GM21381 (cell line): Measurements from ENCODE around the gene FCRL2.
"Not testable (repeated sequence)": the region's sequence is repeated elsewhere in the genome, so short reads cannot be mapped to it uniquely, and the experiment has no call there.

Experiments used
- ATAC-seq: cut with Tn5 transposase; IDR thresholded peaks from one replicate; pipeline ENCODE4 v1.9.1; 2021; ENCODE audit warnings: mild to moderate bottlenecking, moderate library complexity; ENCODE audit not compliant: unreplicated experiment

Gene FCRL2

DNA sequence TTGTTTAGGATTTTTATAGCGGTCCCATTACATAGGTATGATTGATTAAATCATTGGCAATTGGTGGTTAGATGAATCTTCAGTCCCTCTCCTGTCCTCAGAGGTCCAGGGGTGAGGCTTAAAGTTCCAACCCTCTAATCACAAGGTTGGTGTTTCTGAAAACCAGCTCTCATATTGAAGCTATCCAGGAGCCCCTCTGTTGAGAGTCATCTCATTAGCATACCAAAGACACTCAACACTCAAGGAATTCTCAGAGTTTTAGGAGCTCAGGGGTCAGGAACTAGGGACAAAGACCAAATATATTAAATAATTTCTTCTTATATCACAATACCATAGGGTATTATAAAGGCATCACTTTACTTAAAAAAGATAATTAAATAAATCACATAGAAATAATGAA, 23.3 kb downstream of the FCRL2 start:
- ATAC-seq: no peak

- no peak for ATAC-seq
These were observed 25.6 kb downstream of the FCRL2 start for GRCh38 chr1:157751283-157751682.

- ATAC-seq: no peak
These were observed 28.6 kb downstream of the FCRL2 start for GRCh38 chr1:157748262-157748817.

DNA sequence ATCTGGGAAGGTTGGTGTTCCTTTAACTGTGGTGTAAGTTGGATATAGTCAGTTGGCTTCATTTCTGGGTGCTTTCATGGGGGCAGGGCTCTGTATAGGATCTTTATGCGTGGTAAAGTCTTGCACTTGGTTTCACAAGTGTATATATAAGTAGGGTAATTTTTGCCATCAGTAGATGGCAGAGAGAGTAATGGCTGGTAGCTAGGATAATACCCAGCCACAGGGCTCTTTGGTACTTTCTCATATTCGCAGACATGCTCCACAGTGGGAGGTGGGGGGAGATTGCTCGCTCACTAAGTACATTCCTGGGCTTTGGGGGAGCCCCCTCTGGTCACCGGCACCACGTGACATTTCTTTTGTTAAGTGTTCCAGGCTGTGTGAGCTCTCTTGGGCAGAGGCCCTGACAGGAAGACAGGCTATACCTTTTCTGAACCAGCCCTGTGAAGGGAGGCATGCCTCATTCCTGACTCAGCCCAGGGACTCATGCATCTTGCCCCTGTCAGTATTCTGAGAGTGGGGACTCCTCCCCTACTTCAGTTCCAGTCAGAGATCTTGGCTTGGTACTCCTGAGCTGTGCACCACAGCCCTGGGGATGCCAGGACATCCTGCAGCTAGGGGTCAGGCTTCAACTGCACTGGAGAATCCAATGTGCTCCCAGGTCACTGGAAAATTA, 37.6 kb downstream of the FCRL2 start:
- no peak for ATAC-seq

- ATAC-seq: not testable (repeated sequence)
These were observed 40.9 kb downstream of the FCRL2 start for GRCh38 chr1:157735991-157736390.

DNA sequence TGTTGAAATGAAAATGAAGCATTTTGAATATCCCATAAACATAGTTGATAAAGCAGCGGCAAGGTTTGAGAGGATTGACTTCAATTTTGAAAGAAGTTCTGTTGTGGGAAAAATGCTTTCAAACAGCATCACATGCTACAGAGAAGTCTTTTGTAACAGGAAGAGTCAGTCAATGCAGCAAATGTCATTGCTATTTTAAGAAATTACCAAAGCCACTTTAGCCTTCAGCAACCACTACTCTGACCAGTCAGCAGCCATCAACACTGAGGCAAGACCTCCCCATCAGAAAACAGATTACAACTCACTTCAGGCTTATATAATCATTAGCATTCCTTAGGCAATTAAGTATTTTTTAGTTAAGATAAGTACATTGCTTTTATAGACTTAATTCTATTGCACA, 42.6 kb downstream of the FCRL2 start:
- ATAC-seq: no peak

- no peak for ATAC-seq
These were observed 44.2 kb downstream of the FCRL2 start for GRCh38 chr1:157732755-157733154.

DNA sequence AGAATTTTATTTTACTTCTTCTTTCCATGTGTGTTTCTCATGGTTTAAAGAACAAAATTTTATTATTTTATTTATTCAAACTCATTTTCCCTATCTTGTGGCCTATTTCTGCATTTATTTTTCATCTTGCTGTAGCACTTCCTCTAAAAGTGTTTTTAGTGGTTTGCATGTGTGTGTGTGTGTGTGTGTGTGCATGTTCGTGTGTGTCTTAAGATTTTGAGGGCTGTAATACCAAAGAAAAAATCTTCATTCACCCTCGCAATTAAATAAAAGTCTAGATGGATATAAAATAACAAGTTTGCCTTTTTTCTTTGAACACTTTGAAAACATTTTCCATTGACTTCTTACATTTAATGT, 51.7 kb downstream of the FCRL2 start:
- ATAC-seq: no peak

- no peak for ATAC-seq
These were observed 52.3 kb downstream of the FCRL2 start for GRCh38 chr1:157724537-157725220.

GRCh38 chr1:157723157-157723556, 53.8 kb downstream of the FCRL2 start:
- ATAC-seq: no peak

DNA sequence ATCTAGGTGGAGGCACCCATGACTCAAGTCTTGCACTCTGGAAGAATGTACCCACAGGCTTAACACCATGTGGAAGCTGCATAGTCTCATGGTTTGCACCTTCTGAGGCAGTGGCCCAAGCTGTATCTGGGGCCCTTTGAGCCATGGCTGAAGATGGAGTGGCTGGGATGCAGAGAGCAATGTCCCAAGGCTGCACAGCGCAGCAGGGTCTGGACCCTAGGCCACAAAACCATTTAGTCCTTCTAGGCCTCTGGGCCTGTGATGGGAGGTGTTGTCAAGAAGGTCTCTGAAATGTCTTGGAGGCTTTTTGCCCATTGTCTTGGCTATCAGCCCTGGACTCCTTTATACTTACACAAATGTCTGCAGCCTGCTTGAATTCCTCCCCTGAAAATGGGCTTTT, 54.9 kb downstream of the FCRL2 start:
- no peak for ATAC-seq

GRCh38 chr1:157715736-157716135, 61.2 kb downstream of the FCRL2 start:
- ATAC-seq: no peak

- no peak for ATAC-seq
These were observed 65.1 kb downstream of the FCRL2 start for GRCh38 chr1:157711802-157712201.

GRCh38 chr1:157704878-157705277, 72.1 kb downstream of the FCRL2 start:
- ATAC-seq: peak; percentile 64

GRCh38 chr1:157703981-157704380, 73.0 kb downstream of the FCRL2 start:
- ATAC-seq: no peak

DNA sequence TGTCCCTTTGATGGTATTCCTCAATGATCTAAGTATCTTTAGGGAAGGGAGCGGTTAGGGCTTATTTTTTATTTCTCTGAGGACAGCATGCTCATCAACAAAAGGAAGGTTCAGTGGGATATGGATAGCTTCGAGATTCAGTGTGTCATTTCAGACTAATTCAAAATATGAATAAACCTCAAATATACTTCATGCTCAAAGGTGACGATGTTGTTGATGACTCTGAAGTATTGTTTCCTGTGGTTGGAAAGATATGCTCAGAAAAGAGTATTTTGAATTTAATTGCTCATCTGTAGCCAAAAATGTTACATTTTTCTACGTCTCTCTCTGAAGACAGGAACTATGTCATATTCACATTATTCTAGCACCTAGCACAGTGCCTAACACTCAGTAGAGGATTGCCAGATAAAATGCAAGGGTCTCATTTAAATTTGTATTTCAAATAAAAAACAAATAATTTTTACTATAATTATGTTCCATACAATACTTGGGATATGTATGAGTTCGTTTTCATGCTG, 74.6 kb downstream of the FCRL2 start:
- ATAC-seq: no peak

DNA sequence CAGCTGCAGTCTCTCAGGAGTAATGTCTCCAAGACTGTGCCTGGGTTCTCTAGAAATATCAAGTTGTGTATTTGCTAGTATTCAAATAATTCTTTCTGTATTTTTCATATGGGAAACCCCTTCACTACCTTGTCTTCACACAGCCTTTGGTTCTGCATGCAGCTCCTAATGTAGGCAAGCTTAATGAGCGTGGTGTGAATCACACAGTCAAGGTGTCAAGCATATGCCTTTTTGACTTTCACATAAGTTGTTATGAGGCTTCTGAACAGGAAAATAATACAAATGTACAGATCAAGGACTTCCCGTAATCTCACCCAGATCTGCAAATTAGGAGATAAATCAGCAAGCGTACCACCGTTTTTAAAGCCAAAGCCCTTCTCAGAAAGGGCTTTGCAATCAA, 76.2 kb downstream of the FCRL2 start, which contains the start of gene FCRL3:
Gene FCRL3, minus strand, starts transcription at position 38 of the 400 bp plus-strand sequence. CDS start 280 bp downstream, outside the sequence.
- ATAC-seq: no peak

DNA sequence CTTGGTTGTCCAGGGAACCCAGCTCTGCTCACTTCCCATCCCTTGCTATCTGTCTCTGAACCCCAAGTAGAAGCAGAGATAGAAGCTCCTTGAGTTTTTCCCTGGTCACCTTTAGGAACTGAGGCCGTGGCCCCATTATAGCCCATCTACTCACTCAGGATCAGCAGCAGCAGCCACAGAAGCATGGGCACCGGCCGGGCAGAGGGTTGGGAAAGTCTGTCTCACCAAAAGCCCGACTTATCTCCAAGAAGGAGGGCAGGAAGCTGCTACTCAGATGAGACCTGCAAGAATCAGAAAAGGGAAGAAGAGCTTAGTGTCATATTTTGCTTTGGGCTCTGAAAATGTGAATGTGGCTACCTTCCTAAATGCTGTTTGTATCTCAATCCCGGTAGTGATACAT, 76.6 kb downstream of the FCRL2 start:
- no peak for ATAC-seq

GRCh38 chr1:157697781-157698569, 79.0 kb downstream of the FCRL2 start:
- no peak for ATAC-seq

- no peak for ATAC-seq
These were observed 79.8 kb downstream of the FCRL2 start for GRCh38 chr1:157696966-157697628.
